GM21619 (cell line): ENCODE results near the gene SLC16A5.
"Not testable (repeated sequence)": the region's sequence is repeated elsewhere in the genome, so short reads cannot be mapped to it uniquely, and the experiment has no call there.

ENCODE experiments used
- ATAC-seq: cut with Tn5 transposase; IDR thresholded peaks from one replicate; pipeline ENCODE4 v1.9.1; 2021; ENCODE audit not compliant: unreplicated experiment

Gene SLC16A5

DNA sequence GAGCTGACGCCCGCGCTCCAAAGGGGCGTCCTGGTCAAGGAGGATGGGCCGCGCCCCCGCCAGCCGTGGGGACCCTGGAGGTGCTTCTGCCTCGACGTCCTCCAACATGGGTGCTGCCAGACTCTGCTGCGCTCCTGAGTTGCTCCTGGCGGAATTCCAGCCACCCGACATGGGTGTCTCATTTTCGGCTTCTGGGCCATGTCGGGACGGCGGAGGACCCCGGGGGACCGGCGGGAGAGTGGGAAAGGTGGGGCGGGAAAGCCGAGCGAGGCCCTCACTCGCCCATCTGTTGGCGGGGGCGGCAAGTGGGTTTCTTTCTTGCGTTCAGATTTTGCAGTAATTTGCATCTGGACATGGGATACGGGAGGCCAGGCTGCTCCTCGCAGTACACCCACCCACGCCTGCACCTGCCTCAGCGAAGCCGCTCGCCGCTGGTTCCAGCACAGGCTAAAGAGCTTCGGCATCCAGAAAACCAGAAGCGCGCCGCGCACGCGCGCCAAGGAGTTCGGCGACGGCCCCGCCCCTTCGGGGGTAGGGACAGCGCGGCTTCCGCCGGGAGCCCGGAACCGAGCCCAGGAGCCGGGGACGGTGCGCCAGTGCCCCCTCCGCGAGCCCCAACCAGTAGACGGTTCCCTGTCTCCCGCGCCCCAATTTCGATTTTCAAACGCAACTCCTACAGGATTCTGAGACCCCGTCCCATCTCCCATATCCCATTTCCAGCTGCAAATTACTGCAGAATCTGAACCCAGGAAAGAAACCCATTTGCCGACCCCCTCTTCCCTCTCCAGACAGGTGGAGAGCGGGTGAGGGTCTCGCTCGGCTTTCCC lies 21.9 kb downstream of the SLC16A5 start, which contains the start of gene ARMC7:
Gene ARMC7, plus strand, starts transcription at position 563 of the 827 bp plus-strand sequence. CDS start 320 bp downstream, outside the sequence.
- ATAC-seq, result peak; percentile 58

DNA sequence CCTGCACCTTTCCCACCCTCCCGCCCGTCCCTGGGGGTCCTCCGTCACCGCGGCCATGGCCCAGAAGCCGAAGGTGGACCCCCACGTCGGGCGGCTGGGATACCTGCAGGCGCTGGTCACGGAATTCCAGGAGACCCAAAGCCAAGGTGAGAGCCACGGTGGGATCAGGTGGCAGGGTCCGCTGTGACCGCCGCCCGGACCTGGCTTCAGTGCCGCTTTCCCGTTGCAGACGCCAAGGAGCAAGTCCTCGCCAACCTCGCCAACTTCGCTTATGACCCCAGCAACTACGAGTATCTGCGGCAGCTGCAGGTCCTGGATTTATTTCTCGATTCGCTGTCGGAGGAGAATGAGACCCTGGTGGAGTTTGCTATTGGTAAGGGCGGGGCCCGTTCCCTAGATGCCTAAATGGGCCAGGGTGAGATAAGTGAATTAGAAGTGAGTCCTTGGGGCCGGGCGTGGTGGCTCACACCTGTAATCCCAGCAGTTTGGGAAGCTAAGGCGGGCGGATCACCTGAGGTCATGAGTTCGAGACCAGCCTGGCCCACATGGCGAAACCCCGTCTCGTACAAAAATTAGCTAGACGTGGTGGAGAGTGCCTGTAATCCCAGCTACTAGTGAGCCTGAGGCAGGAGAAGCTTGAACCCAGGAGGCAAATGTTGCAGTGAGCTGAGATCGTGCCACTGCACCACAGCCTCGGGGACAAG lies 22.6 kb downstream of the SLC16A5 start:
- ATAC-seq, result no peak

DNA sequence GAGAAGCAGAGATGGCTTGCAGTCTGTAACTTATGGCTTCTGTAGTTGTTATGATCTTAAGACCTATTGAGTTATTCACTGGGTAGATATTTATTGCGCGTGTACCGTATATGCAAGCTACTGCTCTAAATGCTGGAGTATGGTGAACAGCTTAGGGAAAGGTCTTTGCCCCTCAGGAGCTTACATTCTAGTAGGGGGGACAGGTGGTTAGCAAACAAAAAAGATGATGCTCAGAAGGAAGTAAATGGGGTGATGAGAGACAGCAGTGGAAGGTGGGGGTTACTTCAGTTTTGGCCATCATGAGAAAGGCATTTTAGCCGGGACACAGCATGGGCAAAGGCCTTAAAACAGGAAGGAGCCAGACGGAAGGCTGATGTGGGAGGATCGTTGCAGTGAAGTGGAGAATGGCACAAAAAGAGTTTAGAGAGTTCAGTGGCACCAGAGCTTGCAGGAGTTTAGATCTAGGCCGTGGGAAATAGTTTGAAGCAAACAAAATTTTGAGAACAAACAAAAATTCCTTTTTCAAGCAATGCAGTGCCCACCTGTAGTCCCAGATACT lies 24.1 kb downstream of the SLC16A5 start:
- no peak for ATAC-seq

DNA sequence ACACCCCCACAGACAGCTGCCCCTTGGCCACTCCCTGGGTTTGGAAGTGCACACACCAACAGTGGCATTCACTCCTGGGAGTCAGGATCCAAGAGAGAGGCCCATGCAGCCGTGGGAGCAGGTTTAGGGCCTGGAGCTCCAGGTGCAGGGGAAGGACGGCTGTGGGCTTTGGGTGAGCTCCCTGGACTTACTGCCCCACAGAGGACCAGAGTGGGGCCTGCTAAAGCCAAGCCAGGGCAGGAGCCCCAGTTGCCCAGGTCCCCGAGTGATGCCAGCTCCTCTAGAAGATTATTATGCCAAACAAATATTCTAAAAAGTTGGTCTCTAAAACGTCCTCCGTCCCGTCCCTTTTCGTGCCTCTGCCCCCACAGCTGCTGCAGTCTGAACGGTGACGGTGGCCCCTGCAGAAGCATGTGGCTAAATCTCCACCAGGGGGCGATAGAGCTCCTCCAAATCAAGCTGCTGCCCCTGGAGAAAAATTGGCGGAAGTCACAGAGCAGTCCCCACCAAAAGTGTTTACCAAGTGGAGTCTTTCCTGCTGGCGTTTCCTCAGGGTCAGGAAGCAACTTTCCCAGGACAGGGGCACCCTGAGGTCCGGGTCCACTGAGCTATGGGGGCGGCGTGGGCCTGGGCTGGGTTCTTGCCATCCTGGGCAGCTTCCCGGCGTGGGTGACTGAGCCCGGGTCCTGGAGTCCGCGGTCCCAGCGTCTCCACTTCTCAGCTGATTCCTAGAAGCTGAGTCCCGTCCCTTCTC lies 26.2 kb downstream of the SLC16A5 start:
- peak; percentile 41 for ATAC-seq

DNA sequence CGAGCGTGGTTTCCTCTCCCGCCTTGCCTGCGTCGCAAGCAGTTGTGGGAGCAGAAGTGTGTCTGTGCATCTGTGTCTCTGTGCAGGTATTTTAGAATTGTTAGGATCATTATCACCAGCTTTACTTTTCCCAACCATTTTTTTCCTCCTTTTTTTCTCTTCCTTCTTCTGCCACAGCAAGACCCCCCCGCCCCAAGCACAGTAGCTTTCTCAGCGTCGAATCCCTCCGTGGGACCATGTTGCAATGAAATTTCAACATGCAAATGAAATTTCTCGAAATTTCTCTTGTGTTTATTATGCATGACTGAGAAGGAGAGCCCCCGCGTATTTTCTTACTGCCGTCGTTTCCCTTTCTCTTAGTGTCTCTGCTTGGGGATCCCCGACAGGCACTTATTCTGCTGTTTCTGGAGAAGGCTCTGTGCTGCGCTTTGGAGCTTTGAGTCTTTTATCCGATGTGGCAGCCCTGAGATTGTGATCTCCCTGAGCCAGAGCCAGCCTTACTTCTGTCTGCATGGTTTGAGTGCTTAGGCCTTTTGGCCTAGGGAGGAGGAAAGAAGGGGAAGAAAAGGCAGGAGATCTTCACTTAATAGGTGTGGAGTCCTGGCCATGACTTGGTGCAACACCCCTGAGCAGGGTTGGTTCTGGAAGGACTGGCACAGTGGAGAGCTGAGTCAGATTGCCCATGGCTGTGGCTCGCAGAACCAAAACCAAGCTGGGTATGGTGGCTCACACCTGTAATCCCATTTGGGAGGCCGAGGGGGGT lies 27.0 kb downstream of the SLC16A5 start:
- ATAC-seq, result no peak

DNA sequence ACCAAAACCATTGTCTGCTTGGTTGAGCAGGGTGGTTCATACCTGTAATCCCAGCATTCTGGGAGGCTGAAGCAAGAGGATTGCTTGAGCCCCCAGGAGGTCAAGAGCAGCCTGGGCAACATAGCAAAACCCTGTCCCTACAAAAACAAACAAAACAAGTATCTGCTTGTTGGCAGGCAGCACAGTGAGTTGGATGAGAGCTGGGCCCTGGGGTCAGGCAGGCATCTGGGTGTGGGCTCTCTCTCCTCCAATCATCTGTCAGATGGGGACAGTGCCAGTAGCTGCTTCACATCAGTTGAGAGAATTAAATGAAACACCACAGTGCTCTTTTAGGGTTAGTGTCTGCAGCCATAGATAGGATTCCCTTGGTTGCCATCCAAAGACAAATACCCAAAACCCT lies 27.8 kb downstream of the SLC16A5 start:
- ATAC-seq, result no peak

DNA sequence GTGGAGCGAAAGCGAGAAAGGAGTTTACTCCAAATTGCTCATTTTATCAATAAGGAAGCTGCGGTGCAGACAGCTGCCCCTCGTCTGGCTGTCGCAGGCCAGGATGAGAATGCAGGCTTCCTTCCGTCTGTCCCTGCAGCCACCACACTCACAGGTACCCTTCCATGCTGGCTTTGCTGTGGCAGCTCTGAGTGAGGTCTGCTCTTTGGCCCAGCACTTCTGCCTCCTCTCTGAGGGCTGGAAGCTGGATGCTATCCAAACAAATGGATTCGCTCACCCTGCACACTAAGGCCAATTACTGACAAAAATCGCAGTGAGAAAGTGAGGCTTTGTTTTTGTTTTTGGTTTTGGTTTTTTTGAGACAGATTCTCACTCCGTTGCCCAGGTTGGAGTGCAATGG lies 29.0 kb downstream of the SLC16A5 start:
- no peak for ATAC-seq

DNA sequence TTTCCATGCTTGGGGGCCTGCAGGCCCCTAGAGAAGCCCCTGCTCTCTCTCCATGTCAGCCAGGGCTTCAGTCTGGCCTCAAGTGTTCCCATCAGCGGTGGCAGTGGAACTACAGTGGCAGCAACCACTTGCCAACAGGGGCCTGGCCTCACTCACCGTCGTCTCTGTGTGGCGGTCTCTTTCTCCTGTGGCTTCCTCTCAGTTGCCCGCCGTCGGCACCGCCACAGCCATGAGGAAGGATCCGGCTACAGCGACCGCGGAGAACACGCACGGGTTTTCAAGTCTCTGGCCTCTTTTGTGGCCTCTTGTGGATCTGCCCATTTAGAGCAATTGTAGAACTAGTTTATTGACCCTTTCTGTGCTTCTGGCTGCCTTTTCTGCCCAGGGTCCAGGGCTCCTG lies 30.6 kb downstream of the SLC16A5 start:
- ATAC-seq, result no peak

DNA sequence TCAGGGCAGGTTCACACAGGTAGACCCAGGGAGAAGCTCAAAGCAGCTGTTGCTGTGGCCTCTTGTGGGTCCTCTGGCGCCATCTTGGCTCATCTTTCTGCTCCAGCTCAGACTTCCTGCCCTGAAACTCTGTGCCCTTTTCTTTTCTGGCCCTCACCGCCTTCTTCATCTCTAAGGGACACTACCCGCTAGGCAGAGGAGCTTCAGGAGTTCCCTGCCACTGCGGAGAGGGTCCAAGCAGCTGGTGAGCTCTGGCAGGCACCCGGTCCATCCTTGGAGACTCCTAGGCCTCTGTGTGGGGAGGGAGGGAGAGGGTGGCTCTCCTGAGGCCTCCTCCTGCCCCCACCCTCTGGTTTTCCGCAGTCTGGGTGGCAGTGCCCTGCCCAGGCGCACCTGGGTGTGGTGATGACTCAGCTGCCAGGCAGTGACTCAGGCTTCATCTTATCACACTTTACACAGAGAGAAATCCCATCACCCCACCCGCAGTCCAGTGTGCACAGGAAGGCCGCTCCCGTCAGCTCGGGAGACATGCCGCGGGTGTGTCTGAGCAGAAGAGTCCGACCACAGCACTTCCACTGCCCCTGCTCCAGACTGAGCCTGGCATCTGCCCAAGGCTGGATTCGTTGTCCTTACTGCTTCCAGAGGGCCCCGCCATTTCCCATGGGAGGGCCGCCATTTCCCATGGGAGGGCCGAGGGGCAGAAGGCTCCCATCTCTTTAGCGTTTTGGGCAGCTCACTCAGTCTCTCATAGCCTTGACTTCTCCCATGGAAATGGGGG lies 36.5 kb downstream of the SLC16A5 start:
- no peak for ATAC-seq

DNA sequence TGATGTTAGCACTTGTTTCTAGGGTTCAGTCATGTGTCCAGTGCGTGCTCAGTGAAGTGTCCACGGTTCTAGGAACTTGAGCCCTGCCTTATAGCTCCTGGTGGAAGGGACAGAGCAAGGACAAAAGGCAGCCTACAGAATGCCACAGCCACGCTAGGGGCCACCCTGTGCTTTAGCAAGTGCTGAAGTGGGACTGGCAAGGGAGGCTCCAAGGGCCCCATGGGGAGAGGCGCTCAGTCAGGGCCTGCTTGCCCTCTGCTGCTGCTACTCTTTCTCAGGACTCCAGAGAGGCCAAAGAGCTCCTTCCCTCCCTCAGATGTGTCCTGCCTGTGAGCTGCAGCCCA lies 37.0 kb downstream of the SLC16A5 start:
- ATAC-seq, result no peak

DNA sequence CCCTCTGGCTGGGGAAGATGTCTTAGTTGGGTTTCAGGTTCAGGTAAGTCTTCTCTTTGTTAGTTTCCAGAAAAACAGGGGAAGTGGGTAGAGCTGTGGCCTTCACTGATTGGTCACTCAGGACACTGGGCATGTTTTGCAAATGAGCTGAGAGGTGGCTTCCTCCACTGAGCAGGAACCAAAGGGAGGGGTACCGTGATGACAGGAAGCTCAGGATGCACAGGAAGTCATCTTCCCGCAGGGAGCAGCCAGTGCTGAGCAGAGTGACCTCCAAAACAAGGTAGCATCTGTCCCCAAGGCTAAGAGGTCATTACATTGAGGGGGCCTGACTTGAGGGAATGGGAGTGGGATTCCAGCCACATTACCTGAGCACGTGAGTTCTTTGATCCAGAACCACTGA lies 38.2 kb downstream of the SLC16A5 start:
- ATAC-seq, result no peak

DNA sequence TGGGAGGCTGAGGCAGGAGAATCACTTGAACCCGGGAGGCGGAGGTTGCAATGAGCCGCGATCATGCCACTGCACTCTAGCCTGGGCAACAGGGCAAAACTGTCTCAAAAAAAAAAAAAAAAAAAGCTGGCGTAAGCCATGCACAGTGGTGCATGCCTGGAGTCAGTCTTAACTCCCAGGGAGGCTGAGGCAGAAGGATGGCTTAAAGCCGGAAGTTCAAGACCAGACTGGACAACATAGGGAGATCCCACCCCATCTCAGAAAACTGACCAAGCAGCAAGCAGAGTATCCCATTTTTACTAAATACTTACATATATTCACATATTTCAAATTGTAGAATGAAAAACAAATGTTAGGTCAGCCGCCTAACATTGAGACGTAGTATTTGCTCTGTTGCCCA lies 39.2 kb downstream of the SLC16A5 start:
- no peak for ATAC-seq

DNA sequence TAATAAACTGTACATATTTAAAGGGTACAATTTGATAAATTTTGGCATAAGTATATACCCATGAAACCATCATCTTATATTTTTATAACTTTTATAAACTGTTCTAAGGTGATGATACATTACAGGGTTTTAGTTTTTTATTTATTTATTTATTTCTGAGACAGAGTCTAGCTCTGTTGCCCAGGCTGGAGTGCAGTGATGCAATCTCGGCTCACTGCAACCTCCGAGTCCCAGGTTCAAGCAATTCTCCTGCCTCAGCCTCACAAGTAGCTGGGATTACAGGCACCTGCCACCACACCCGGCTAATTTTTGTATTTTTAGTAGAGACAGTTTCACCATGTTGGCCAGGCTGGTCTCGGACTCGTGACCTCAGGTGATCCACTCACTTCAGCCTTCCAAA lies 40.2 kb downstream of the SLC16A5 start:
- not testable (repeated sequence) for ATAC-seq

DNA sequence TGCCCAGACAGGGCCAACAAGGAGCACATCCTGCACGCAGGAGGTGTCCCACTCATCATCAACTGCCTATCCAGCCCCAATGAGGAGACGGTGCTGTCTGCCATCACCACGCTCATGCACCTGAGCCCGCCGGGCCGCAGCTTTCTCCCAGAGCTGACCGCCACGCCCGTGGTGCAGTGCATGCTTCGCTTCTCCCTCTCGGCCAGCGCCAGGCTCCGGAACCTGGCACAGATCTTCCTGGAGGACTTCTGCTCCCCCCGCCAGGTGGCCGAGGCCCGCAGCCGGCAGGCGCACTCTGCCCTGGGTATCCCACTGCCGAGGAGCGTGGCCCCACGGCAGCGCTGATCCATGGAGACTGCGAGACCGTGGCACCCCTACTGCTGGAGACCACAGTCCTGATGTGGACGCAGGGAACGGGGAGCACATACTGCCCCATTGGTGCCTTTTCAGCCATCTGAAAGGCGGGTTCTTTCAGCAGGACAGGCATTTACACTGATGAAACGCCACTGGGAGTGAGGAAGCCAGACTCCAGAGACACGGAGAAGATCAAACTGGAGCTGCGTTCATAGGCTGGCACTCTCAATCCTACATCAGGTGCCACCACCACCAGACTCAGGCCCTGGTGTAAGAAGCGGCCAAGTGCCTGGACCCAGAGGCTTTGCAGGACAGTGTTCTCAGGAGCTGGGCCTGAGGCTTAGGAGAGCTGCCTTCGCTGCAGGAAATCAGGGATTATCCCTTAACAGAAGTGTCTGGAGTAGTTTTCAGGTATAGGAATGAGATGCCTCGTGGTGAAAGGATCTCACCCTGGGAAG lies 41.1 kb downstream of the SLC16A5 start:
- no peak for ATAC-seq

DNA sequence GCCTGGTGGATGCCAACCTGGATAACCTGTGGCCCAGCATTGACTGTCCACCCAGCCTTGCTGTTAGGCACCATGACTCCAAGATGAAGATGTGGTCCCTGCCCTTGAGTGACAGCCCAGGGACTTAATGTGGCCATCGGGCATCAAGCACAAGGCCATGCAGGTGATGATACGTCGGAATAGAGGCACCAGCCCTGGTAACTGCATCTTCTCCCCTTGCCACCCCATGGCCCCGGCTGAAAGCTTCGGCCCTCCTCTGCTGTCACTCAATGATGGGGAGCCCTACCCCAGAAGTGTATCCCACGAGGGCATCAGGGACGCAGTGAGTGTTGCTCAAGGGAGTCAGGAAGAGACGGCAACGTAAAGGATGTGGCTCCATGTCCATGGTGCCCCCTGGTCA lies 41.8 kb downstream of the SLC16A5 start:
- ATAC-seq, result no peak

DNA sequence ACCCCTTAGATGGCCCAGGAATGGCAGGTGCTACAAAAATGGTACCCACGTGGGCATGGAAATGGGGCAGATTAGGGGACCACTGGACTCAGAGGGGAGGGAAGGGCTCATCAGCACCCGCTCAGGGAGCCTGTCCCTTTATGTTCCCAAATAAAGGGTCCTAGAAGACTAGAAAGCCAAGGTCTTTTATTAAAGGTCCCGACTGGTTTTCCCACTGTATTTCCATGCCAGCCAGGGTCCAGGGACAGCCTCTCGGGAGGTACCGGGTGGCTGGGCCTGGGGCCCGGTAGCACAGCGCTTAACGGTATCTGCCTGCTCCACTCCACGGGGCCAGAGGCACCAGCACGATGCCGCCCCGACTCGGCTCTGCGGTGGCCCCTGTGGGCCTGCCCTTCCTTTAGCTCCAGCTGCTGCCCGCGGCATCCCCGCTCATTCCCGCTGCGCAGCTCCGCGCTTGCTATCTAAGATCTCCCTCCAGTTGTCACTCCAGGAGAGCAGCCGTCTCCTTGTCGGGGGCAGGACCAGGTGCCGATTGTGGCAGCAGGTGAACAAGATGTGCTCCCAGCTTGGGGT lies 42.4 kb downstream of the SLC16A5 start:
- ATAC-seq, result no peak

DNA sequence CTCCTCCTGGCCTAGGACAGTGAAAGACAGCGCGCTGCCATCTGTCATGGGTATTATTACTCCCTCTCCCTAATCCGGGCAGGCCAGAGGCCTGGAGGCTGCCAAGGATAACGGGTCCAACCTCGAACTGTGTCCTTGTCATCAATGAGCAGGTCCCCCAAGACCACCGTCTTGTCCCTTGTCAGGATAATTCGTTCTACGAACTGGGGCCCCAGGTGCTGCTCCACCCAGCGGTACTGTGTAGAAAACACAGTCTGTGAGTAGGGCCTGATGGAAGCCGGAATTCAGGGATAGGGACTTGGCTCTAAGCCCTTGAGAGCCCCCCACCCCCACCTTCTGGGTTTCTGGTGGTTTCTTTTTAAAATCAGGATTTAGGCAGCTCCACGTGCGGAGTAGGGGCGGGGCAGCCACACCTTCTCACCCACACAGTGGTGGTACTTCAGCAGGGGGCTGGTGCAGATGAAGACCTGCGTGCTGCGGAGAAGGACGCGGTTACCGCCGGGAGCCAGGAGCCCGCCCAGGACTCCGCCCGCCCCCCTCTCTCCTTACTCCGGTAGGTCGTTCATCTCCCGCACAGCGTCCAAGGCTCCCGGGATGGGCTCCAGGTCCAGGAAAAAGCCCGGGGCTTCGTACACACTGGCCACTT lies 43.0 kb downstream of the SLC16A5 start:
- ATAC-seq, result peak; percentile 18

DNA sequence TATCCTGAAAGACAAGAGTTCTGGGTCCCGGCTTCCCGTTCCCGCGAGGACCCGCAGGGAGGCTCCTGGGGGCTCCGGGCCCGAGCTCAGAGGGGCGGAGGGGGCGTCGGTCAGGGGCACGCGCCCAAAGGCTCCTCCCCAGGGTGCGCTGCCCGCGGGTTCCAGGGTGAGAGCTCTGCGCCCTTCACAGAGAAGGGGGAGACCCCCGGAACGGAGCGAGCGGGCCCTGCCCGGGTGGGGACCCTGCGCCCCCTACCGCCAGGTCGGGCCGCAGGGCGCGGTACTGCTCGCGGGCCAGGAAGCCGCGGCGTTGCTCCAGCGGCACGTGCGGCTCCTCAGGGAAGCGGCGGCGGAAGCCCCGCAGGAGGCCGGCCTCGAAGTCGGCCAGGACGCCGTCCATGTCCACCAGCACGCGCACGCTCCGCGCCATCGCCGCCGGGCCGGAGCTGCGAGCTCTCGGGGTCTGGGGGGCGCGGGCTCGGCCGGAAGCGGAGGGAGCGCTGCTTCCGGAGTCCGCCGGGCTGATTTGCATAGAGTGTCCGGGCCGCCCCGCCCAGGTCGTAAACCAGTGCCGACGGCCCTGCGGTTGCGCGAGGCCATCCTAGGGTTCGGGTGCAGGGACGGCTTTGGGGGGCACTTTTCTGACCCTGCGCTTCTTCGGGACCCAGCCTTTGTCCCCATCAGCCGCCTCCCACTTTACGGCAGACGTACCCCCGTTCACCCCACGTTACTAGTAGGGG lies 43.7 kb downstream of the SLC16A5 start, which contains the start of gene NT5C:
Gene NT5C, minus strand, starts transcription at position 465 of the 740 bp plus-strand sequence. Its CDS starts 35 bp downstream, at position 430.
- peak; percentile 78 for ATAC-seq
